Colonic mucosa (tissue), 4 donors: ENCODE measurements around the gene SUN1. TPM values are rescaled to one million over a fixed set of nuclear protein-coding genes. Genes with fewer than 3 reads are reported as not detected.
A peak's percentile ranks its signal among the peaks of the same experiment; 100 is the strongest.

Experiments used
- DNase-seq: peaks from one replicate; pipeline ENCODE4 v3.0.0-alpha.2; 2020
- H3K27ac ChIP-seq: fragments of 200-600 bp; one replicate; pipeline ENCODE4 v1.8.0; 2021
- H3K27me3 ChIP-seq: fragments of 200-600 bp; one replicate; pipeline ENCODE4 v1.8.0; 2021
- H3K36me3 ChIP-seq: fragments of 200-600 bp; one replicate; pipeline ENCODE4 v1.8.0; 2021
- H3K4me1 ChIP-seq: fragments of 200-600 bp; one replicate; pipeline ENCODE4 v1.8.0; 2021; ENCODE audit warnings: mild to moderate bottlenecking
- H3K4me3 ChIP-seq: fragments of 200-600 bp; one replicate; pipeline ENCODE4 v1.8.0; 2021
- H3K9ac ChIP-seq, 2 donors: one replicate each; pipeline ENCODE4 v1.7.0; 2013; ENCODE audit warnings: control low read depth in 2 of 2, low read depth in 2 of 2, low read length in 2 of 2
- H3K9me3 ChIP-seq: fragments of 200-600 bp; one replicate; pipeline ENCODE4 v1.8.0; 2021
- CTCF ChIP-seq: fragments of 200-600 bp; IDR thresholded peaks from one replicate; pipeline ENCODE4 v1.8.0; 2022; ENCODE audit warnings: antibody characterized with exemption, mild to moderate bottlenecking
- intact Hi-C: fragments of 100-400 bp; cut with DNase I; formaldehyde crosslinking; loops from one replicate; pipeline ENCODE4 v1.14.1; 2022
- total RNA-seq, 2 donors: library from RNA; stranded (reverse); fragmentation: NEBNext Ultra II Directional in 1 of 2; extraction: Animal tissue kit (Norgen Biotek cat#: 25700) in 1 of 2; gene quantifications; one replicate each; pipeline ENCODE4 v1.2.1, GENCODE V29; 2021
- donor health status: healthy.
- donor health status: DM: no; HTN: no; CAD: no.
- donor health status: DM: no; HTN: no; CAD: no.

The SUN1 gene
- total RNA-seq, 2 donors from 2014 or later = 122 to 158 TPM

GRCh38 chr7:785416-785815 lies 46.9 kb upstream of the SUN1 start:
- Histone ChIP-seq H3K27ac (no peak overlapping the region), H3K9me3 (no peaks in the 10 kb centered on the region), H3K27me3 (no peaks in the 10 kb centered on the region), H3K36me3 (no peaks in the 10 kb centered on the region), H3K9ac (no peak overlapping the region), H3K4me3 (no peak overlapping the region), H3K4me1 (no peaks in the 10 kb centered on the region)
- intact Hi-C loops = no loop called here
- TF ChIP-seq CTCF = no peak
- no peak for DNase-seq

- Histone ChIP-seq H3K9ac (no peak overlapping the region), H3K9me3 (no peaks in the 10 kb centered on the region), H3K27ac (no peak overlapping the region), H3K36me3 (no peaks in the 10 kb centered on the region), H3K4me1 (no peaks in the 10 kb centered on the region), H3K4me3 (no peak overlapping the region), H3K27me3 (no peaks in the 10 kb centered on the region)
- DNase-seq = peak; percentile 77
- intact Hi-C loops = loop anchor here (1.0 kb wide), 1 partner anchor 87 kb away; no protein-coding TSS in a partner anchor
- peak; percentile 73 for TF ChIP-seq CTCF
Measured at GRCh38 chr7:786472-787255, 45.6 kb upstream of the SUN1 start.

GRCh38 chr7:787332-788240 lies 44.7 kb upstream of the SUN1 start:
- no peak for DNase-seq
- H3K4me1 ChIP-seq = no peaks in the 10 kb centered on the region
- H3K9me3 ChIP-seq = no peaks in the 10 kb centered on the region

GRCh38 chr7:791519-791918 lies 40.8 kb upstream of the SUN1 start:
- Histone ChIP-seq H3K27me3 (no peaks in the 10 kb centered on the region), H3K9ac (no peak overlapping the region), H3K27ac (no peak overlapping the region), H3K36me3 (no peaks in the 10 kb centered on the region), H3K4me1 (no peaks in the 10 kb centered on the region), H3K9me3 (no peaks in the 10 kb centered on the region), H3K4me3 (no peak overlapping the region)
- intact Hi-C loops = no loop called here
- no peak for TF ChIP-seq CTCF
- no peak for DNase-seq

More at GRCh38 chr7:787332-788240, 44.7 kb upstream of the SUN1 start:
- TF ChIP-seq CTCF = no peak
- H3K36me3 ChIP-seq = no peaks in the 10 kb centered on the region
- H3K27ac ChIP-seq = no peak overlapping the region
- H3K4me3 ChIP-seq = no peak overlapping the region
- no peaks in the 10 kb centered on the region for H3K27me3 ChIP-seq
- no peak overlapping the region for H3K9ac ChIP-seq
- intact Hi-C loops = no loop called here

GRCh38 chr7:794207-794606 lies 38.1 kb upstream of the SUN1 start:
- Histone ChIP-seq H3K9ac (no peak overlapping the region), H3K27me3 (no peaks in the 10 kb centered on the region), H3K27ac (no peak overlapping the region), H3K9me3 (no peaks in the 10 kb centered on the region), H3K36me3 (no peaks in the 10 kb centered on the region), H3K4me3 (no peak overlapping the region), H3K4me1 (no peaks in the 10 kb centered on the region)
- intact Hi-C loops = no loop called here
- DNase-seq = no peak
- TF ChIP-seq CTCF = no peak
